K562 (cell line): ENCODE results near the gene DYNC2H1. TPM values are rescaled to one million over a fixed set of nuclear protein-coding genes. Genes with fewer than 3 reads are reported as not detected.
A peak's percentile ranks its signal among the peaks of the same experiment; 100 is the strongest.

Experiments used
- BACH1 ChIP-seq: fragments of 200-800 bp; sonication (Bioruptor generic); IDR thresholded peaks from 2 replicates; pipeline ENCODE4 v1.6.1; 2016; ENCODE audit warnings: missing genetic modification characterization, missing compliant biosample characterization
- FOXA3 ChIP-seq, 2 experiments: fragments of 450-650 bp in 1 of 2; sonication (generic) in 1 of 2; formaldehyde crosslinking; IDR thresholded peaks in 1 of 2; conservative IDR thresholded peaks in 1 of 2; 2 replicates each; pipeline versions ENCODE4 v1.4.0 to v1.8.0; 2020 to 2022; ENCODE audit warnings: mild to moderate bottlenecking in 2 of 2, missing genetic modification reagents in 1 of 2
- FOXJ2 ChIP-seq: fragments of 200-800 bp; sonication (Bioruptor generic); IDR thresholded peaks from 2 replicates; pipeline ENCODE4 v1.6.1; 2016; ENCODE audit warnings: missing genetic modification characterization, missing compliant biosample characterization
- IFI16 ChIP-seq: fragments of 250-450 bp; sonication (Bioruptor Pico); IDR thresholded peaks from 2 replicates; pipeline ENCODE4 v2.1.2; 2022; ENCODE audit warnings: mild to moderate bottlenecking, inconsistent platforms
- KAT2B ChIP-seq: IDR thresholded peaks from one replicate; pipeline ENCODE4 v1.6.1; 2012; ENCODE audit warnings: low read depth, mild to moderate bottlenecking, control low read depth, inconsistent platforms, low read length, moderate library complexity
- RCOR1 ChIP-seq, 2 experiments: IDR thresholded peaks; 2 replicates each; pipeline ENCODE4 v1.6.1; 2012; ENCODE audit warnings: low read depth in 2 of 2, low read length in 2 of 2, borderline replicate concordance in 1 of 2, improper control_type of control experiment in 1 of 2
- SAP30 ChIP-seq: fragments of 200-600 bp; sonication (generic); IDR thresholded peaks from 2 replicates; pipeline ENCODE4 v1.6.1; 2012; ENCODE audit warnings: borderline replicate concordance, low read depth, mild to moderate bottlenecking, moderate library complexity, low read length, control low read depth, inconsistent platforms; ENCODE audit not compliant: insufficient read depth, poor library complexity, severe bottlenecking
- SIN3A ChIP-seq, 2 experiments: fragments of 150-350 bp in 1 of 2; IDR thresholded peaks; 2 replicates each; pipeline ENCODE4 v1.6.1; 2011 to 2016; ENCODE audit warnings: borderline replicate concordance in 2 of 2, low read depth in 2 of 2, low read length in 2 of 2, mild to moderate bottlenecking in 2 of 2, moderate library complexity in 2 of 2; ENCODE audit not compliant: control insufficient read depth in 1 of 2
- SUPT5H ChIP-seq: fragments of 450-650 bp; IDR thresholded peaks from 2 replicates; pipeline ENCODE4 v1.6.1; 2016
- ZNF134 ChIP-seq: fragments of 250-450 bp; sonication (Bioruptor Pico); conservative IDR thresholded peaks from 2 replicates; pipeline ENCODE4 v1.4.0; 2020
- ZNF146 ChIP-seq: IDR thresholded peaks from one replicate; pipeline ENCODE4 v1.6.1; 2018; ENCODE audit warnings: missing compliant biosample characterization; ENCODE audit not compliant: unreplicated experiment
- ZNF197 ChIP-seq: fragments of 200-800 bp; sonication (Bioruptor generic); IDR thresholded peaks from 2 replicates; pipeline ENCODE4 v1.6.1; 2016; ENCODE audit warnings: low read depth, missing genetic modification characterization, missing compliant biosample characterization
- polyA plus RNA-seq, 8 experiments: library from polyadenylated mRNA; depleted of rRNA in 4 of 8; stranded (reverse) in 5 of 8; unstranded in 3 of 8; fragments of >200 nt; fragmentation: Nextera tagmentation in 2 of 8; fragmentation: Illumina TruSeq in 1 of 8; extraction: Ambion mirVana in 2 of 8; extraction: Trizol in 1 of 8; gene quantifications; 2 replicates each; pipeline versions ENCODE4 v1.2.1 to v1.2.3, GENCODE V29; 2011 to 2014; ENCODE audit warnings: inconsistent platforms in 1 of 8, missing spikeins in 1 of 8
- total RNA-seq, 7 experiments: library from RNA; depleted of rRNA in 6 of 7; stranded (reverse); fragments of >200 nt in 6 of 7; fragmentation: Illumina TruSeq in 2 of 7; extraction: Trizol in 2 of 7; gene quantifications; 2 replicates each; pipeline versions ENCODE4 v1.2.1 to v1.2.3, GENCODE V29; 2011 to 2021; ENCODE audit warnings: low replicate concordance in 1 of 7
- TF ChIP-seq, protein P1 (sequence below): fragments of 250-450 bp; sonication (Bioruptor Pico); IDR thresholded peaks from 2 replicates; pipeline ENCODE4 v1.9.0; 2021; ENCODE audit warnings: mild to moderate bottlenecking, inconsistent platforms
- TF ChIP-seq, protein P2 (sequence below): fragments of 450-650 bp; formaldehyde crosslinking; IDR thresholded peaks from 2 replicates; pipeline ENCODE4 v1.4.0; 2020; ENCODE audit warnings: mild to moderate bottlenecking, moderate library complexity

Gene DYNC2H1
- total and polyA plus RNA-seq, 9 of the 15 experiments (the other 6 are each of a cell fraction or from before 2014, with no cell fraction given), result 0.08 to 0.64 (median 0.20) TPM

DNA sequence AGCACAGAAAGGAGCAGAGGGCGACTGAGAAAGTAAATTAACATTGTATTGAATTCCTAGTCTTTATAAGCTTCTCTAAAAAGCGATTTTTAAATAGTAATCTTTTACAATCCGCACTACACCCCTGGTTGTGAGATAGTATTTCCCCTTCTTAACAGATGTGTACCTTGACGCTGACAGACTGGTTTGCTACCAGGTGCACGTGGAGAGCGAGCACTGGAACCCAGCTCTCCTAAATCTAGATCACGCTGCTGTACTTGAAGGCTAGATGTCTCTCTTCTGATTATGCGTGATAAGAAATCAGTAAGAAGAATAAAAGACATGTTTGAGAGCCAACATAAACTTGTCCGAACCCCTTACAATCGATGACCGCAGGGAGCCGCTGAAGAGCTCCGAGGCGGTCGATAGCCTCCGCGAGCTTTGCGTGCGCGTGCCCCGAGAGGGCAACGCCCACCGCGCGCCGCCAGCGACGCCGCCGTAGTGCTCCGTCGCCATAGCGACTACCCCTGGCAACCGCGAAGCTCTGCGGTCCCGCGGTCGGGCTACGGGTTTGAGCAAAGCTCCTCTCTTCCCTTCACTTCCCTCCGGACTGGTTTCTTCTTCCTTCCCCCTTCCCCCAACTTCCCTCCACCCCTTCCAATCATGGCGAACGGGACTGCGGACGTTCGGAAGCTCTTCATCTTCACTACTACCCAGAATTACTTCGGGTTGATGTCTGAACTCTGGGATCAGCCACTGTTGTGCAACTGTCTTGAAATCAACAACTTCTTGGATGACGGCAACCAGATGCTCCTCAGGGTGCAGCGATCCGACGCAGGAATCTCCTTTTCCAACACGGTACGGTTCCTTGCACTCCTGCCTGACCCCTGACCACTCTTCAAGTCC lies at the start of gene DYNC2H1 (continued):
- TF ChIP-seq SIN3A (IDR thresholded peaks at IDR 0.05; ENCODE audit: borderline replicate concordance in 2 of 2, control insufficient read depth in 1 of 2, low read depth in 2 of 2, low read length in 2 of 2), result 0 out of 4 replicates have a peak, but pooled peaks of 1 of the 2 experiments have one; percentile 30
- TF ChIP-seq, protein P1, sequence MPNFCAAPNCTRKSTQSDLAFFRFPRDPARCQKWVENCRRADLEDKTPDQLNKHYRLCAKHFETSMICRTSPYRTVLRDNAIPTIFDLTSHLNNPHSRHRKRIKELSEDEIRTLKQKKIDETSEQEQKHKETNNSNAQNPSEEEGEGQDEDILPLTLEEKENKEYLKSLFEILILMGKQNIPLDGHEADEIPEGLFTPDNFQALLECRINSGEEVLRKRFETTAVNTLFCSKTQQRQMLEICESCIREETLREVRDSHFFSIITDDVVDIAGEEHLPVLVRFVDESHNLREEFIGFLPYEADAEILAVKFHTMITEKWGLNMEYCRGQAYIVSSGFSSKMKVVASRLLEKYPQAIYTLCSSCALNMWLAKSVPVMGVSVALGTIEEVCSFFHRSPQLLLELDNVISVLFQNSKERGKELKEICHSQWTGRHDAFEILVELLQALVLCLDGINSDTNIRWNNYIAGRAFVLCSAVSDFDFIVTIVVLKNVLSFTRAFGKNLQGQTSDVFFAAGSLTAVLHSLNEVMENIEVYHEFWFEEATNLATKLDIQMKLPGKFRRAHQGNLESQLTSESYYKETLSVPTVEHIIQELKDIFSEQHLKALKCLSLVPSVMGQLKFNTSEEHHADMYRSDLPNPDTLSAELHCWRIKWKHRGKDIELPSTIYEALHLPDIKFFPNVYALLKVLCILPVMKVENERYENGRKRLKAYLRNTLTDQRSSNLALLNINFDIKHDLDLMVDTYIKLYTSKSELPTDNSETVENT (CRISPR knock-in tag), result no peak
- TF ChIP-seq BACH1, result no peak
- no peak for TF ChIP-seq ZNF134 (CRISPR knock-in tag)
- peak; percentile 65; the same call in 1 of the 2 replicates for TF ChIP-seq FOXJ2 (tag)
- no peak for TF ChIP-seq SUPT5H
- TF ChIP-seq IFI16 (CRISPR knock-in tag), result no peak
- TF ChIP-seq RCOR1 (IDR thresholded peaks at IDR 0.05; ENCODE audit: borderline replicate concordance in 1 of 2, low read depth in 2 of 2, low read length in 2 of 2), result peak in 1 of 2 experiments; percentile 44; a peak in 1 of 4 replicates
- no peak for TF ChIP-seq ZNF197
- TF ChIP-seq, protein P2, sequence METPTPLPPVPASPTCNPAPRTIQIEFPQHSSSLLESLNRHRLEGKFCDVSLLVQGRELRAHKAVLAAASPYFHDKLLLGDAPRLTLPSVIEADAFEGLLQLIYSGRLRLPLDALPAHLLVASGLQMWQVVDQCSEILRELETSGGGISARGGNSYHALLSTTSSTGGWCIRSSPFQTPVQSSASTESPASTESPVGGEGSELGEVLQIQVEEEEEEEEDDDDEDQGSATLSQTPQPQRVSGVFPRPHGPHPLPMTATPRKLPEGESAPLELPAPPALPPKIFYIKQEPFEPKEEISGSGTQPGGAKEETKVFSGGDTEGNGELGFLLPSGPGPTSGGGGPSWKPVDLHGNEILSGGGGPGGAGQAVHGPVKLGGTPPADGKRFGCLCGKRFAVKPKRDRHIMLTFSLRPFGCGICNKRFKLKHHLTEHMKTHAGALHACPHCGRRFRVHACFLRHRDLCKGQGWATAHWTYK (CRISPR knock-in tag), result no peak
- no peak for TF ChIP-seq KAT2B
- no peak for TF ChIP-seq FOXA3 (CRISPR knock-in tag; conservative IDR thresholded peaks at IDR 0.05 in 1 of 2, IDR thresholded peaks at IDR 0.05 in 1 of 2)
- no peak for TF ChIP-seq ZNF146
- TF ChIP-seq SAP30, result no peak
